Fibroblast of villous mesenchyme (primary cell): Measurements from ENCODE around the gene FUBP3. TPM values are rescaled to one million over a fixed set of nuclear protein-coding genes. Genes with fewer than 3 reads are reported as not detected.

Experiments used
- DNase-seq: peaks from one replicate; pipeline ENCODE4 v3.0.0-alpha.2; 2010; ENCODE audit warnings: low read depth
- H3K4me3 ChIP-seq: 2 replicates; pipeline ENCODE4 v1.5.1; 2011; ENCODE audit warnings: low read depth, mild to moderate bottlenecking, low read length
- CTCF ChIP-seq: IDR thresholded peaks from 2 replicates; pipeline ENCODE4 v1.5.1; 2012; ENCODE audit warnings: low read depth, mild to moderate bottlenecking, low read length; ENCODE audit not compliant: insufficient read depth
- total RNA-seq: library from RNA; depleted of rRNA; stranded (reverse); fragments of >200 nt; gene quantifications from 2 replicates; pipeline ENCODE4 v1.2.3, GENCODE V29; 2012

FUBP3 gene
- total RNA-seq, 1 donor, result 39.3 TPM

- no peak for TF ChIP-seq CTCF
- no peak overlapping the region for H3K4me3 ChIP-seq
- no peak for DNase-seq
Measured at GRCh38 chr9:130575514-130575913, 3.9 kb upstream of the FUBP3 start.

GRCh38 chr9:130576176-130576575 lies 3.2 kb upstream of the FUBP3 start:
- TF ChIP-seq CTCF, result no peak
- no peak overlapping the region for H3K4me3 ChIP-seq
- no peak for DNase-seq

- TF ChIP-seq CTCF, result no peak
- peak overlapping the region; percentile 97 for H3K4me3 ChIP-seq
- peak; percentile 22 for DNase-seq
Measured at GRCh38 chr9:130579738-130580463, 524 bp downstream of the FUBP3 start.

GRCh38 chr9:130581766-130582165 lies 2.4 kb downstream of the FUBP3 start:
- no peak overlapping the region for H3K4me3 ChIP-seq
- DNase-seq, result no peak
- TF ChIP-seq CTCF, result no peak

GRCh38 chr9:130583271-130583670 lies 3.9 kb downstream of the FUBP3 start:
- DNase-seq, result no peak
- no peak overlapping the region for H3K4me3 ChIP-seq
- no peak for TF ChIP-seq CTCF

GRCh38 chr9:130587921-130588320 lies 8.5 kb downstream of the FUBP3 start:
- no peak overlapping the region for H3K4me3 ChIP-seq
- TF ChIP-seq CTCF, result no peak
- no peak for DNase-seq

- no peak for DNase-seq
- no peak overlapping the region for H3K4me3 ChIP-seq
- no peak for TF ChIP-seq CTCF
Measured at GRCh38 chr9:130588416-130588815, 9.0 kb downstream of the FUBP3 start.
